Hepatocyte (in vitro differentiated cells): ENCODE data around the gene DNAJB12. TPM values are rescaled to one million over a fixed set of nuclear protein-coding genes. Genes with fewer than 3 reads are reported as not detected.
"Not testable (repeated sequence)": the region's sequence is repeated elsewhere in the genome, so short reads cannot be mapped to it uniquely, and the experiment has no call there.

Experiments
- DNase-seq: peaks from one replicate; pipeline ENCODE4 v3.0.0-alpha.2; 2016; ENCODE audit warnings: low spot score
- H2AFZ ChIP-seq: fragments of 200-600 bp; sonication (generic); 2 replicates; pipeline ENCODE4 v1.6.0; 2016; ENCODE audit warnings: antibody characterized with exemption, mild to moderate bottlenecking
- H3K27ac ChIP-seq: fragments of 200-600 bp; sonication (generic); 2 replicates; pipeline ENCODE4 v1.5.1; 2016; ENCODE audit warnings: mild to moderate bottlenecking
- H3K27me3 ChIP-seq: fragments of 200-600 bp; sonication (generic); 2 replicates; pipeline ENCODE4 v1.6.1; 2016
- H3K36me3 ChIP-seq: fragments of 200-600 bp; sonication (generic); replicated peaks from 2 replicates; pipeline ENCODE4 v1.5.1; 2016; ENCODE audit warnings: low read depth; ENCODE audit not compliant: insufficient read depth
- H3K4me1 ChIP-seq: fragments of 200-600 bp; sonication (generic); 2 replicates; pipeline ENCODE4 v1.5.1; 2016; ENCODE audit warnings: mild to moderate bottlenecking, moderate library complexity; ENCODE audit not compliant: insufficient read depth
- H3K4me2 ChIP-seq: fragments of 200-600 bp; sonication (generic); 2 replicates; pipeline ENCODE4 v1.6.0; 2016
- H3K4me3 ChIP-seq: fragments of 200-600 bp; sonication (generic); 2 replicates; pipeline ENCODE4 v1.5.1; 2016; ENCODE audit warnings: mild to moderate bottlenecking
- H3K79me2 ChIP-seq: fragments of 200-600 bp; sonication (generic); 2 replicates; pipeline ENCODE4 v1.6.0; 2017; ENCODE audit warnings: mild to moderate bottlenecking
- H3K9me2 ChIP-seq: fragments of 200-600 bp; sonication (generic); replicated peaks from 2 replicates; pipeline ENCODE4 v1.6.0; 2017; ENCODE audit warnings: mild to moderate bottlenecking; ENCODE audit not compliant: insufficient read depth
- H3K9me3 ChIP-seq: fragments of 200-600 bp; sonication (generic); 2 replicates; pipeline ENCODE4 v1.5.1; 2016; ENCODE audit warnings: low read depth, mild to moderate bottlenecking
- H4K20me1 ChIP-seq: fragments of 200-600 bp; sonication (generic); 2 replicates; pipeline ENCODE4 v1.6.0; 2016; ENCODE audit warnings: mild to moderate bottlenecking; ENCODE audit not compliant: insufficient read depth, poor library complexity, severe bottlenecking
- CTCF ChIP-seq: fragments of 200-600 bp; sonication (generic); IDR thresholded peaks from 2 replicates; pipeline ENCODE4 v1.5.1; 2016; ENCODE audit warnings: antibody characterized with exemption, mild to moderate bottlenecking; ENCODE audit not compliant: poor library complexity
- EZH2 ChIP-seq: fragments of 200-600 bp; sonication (generic); IDR thresholded peaks from 2 replicates; pipeline ENCODE4 v1.6.1; 2016; ENCODE audit warnings: antibody characterized with exemption, mild to moderate bottlenecking, borderline replicate concordance
- EZH2phosphoT487 ChIP-seq: fragments of 200-600 bp; sonication (generic); IDR thresholded peaks from one replicate; pipeline ENCODE4 v1.6.1; 2018; ENCODE audit warnings: antibody characterized with exemption, mild to moderate bottlenecking, low read depth, moderate library complexity; ENCODE audit not compliant: unreplicated experiment, severe bottlenecking
- WGBS: methylation state at CpG from one replicate; pipeline ENCODE4 v1.1.6; 2016; ENCODE audit warnings: low lambda C conversion rate; ENCODE audit errors: missing lambda C conversion rate; 5-methylcytosine and 5-hydroxymethylcytosine counted together
- polyA plus RNA-seq: library from polyadenylated mRNA; unstranded; fragments of >200 nt; fragmentation: Nextera tagmentation; extraction: Ambion mirVana; gene quantifications from 2 replicates; pipeline ENCODE4 v1.2.1, GENCODE V29; 2016
- total RNA-seq: library from RNA; depleted of rRNA; stranded (reverse); fragments of >200 nt; gene quantifications from 2 replicates; pipeline ENCODE4 v1.2.3, GENCODE V29; 2014

DNAJB12 gene
- total and polyA plus RNA-seq, 2 experiments from 2014 or later: 31.0 to 40.3 TPM

- Histone ChIP-seq H3K9me3 (no peaks in the 10 kb centered on the region), H3K9me2 (no peaks in the 10 kb centered on the region), H3K4me3 (no peak overlapping the region), H3K27ac (no peak overlapping the region), H4K20me1 (no peaks in the 10 kb centered on the region), H2AFZ (no peak overlapping the region), H3K27me3 (no peaks in the 10 kb centered on the region), H3K4me1 (no peaks in the 10 kb centered on the region), H3K79me2 (no peaks in the 10 kb centered on the region), H3K36me3 (no peaks in the 10 kb centered on the region), H3K4me2 (no peak overlapping the region)
- DNase-seq: no peak
- 58% methylated on average over 3 of the region's 3 CpGs for WGBS
- TF ChIP-seq CTCF (no peak), EZH2phosphoT487 (no peak), EZH2 (no peak)
Observed at GRCh38 chr10:72386916-72387586, 32.3 kb upstream of the DNAJB12 start.

- no peak overlapping the region for H3K4me3 ChIP-seq
- 95% methylated on average over 4 of the region's 4 CpGs for WGBS
- no peaks in the 10 kb centered on the region for H3K27me3 ChIP-seq
- H3K9me2 ChIP-seq: no peaks in the 10 kb centered on the region
- no peaks in the 10 kb centered on the region for H3K4me1 ChIP-seq
- H3K4me2 ChIP-seq: no peak overlapping the region
- H3K9me3 ChIP-seq: no peaks in the 10 kb centered on the region
- H3K36me3 ChIP-seq: no peaks in the 10 kb centered on the region
- H4K20me1 ChIP-seq: no peaks in the 10 kb centered on the region
- no peak for TF ChIP-seq EZH2phosphoT487
- TF ChIP-seq EZH2: no peak
- TF ChIP-seq CTCF: no peak
- H3K27ac ChIP-seq: no peak overlapping the region
- DNase-seq: no peak
- no peak overlapping the region for H2AFZ ChIP-seq
- no peaks in the 10 kb centered on the region for H3K79me2 ChIP-seq
Observed at GRCh38 chr10:72385724-72386123, 31.0 kb upstream of the DNAJB12 start.

- not testable (repeated sequence) for H3K36me3 ChIP-seq
Observed at GRCh38 chr10:72384982-72385381, 30.3 kb upstream of the DNAJB12 start.

GRCh38 chr10:72379776-72380175, 25.1 kb upstream of the DNAJB12 start:
- Histone ChIP-seq H3K4me2 (no peak overlapping the region), H2AFZ (no peak overlapping the region), H3K36me3 (no peaks in the 10 kb centered on the region), H3K27ac (no peak overlapping the region), H3K79me2 (no peaks in the 10 kb centered on the region), H3K27me3 (no peaks in the 10 kb centered on the region), H4K20me1 (no peaks in the 10 kb centered on the region), H3K9me2 (no peaks in the 10 kb centered on the region), H3K4me1 (no peaks in the 10 kb centered on the region), H3K4me3 (no peak overlapping the region), H3K9me3 (no peaks in the 10 kb centered on the region)
- TF ChIP-seq EZH2: no peak
- DNase-seq: no peak
- 90% methylated on average over 2 of the region's 2 CpGs for WGBS

More at GRCh38 chr10:72384982-72385381, 30.3 kb upstream of the DNAJB12 start:
- WGBS: 85% methylated on average over 7 of the region's 7 CpGs
- H3K4me1 ChIP-seq, H3K9me3 ChIP-seq, H3K79me2 ChIP-seq, H3K27me3 ChIP-seq, H3K4me2 ChIP-seq, H3K9me2 ChIP-seq, H3K27ac ChIP-seq, H2AFZ ChIP-seq, DNase-seq, H3K4me3 ChIP-seq, H4K20me1 ChIP-seq: not testable (repeated sequence)
